DMS114 treated with DMSO at 0.1 percent for 48 hours (cell line): ENCODE data around the gene FSCN2.

Source experiments
- DNase-seq: peaks from one replicate; lab custom pipeline; 2025; ENCODE audit not compliant: unreplicated experiment; lab: John Stamatoyannopoulos, UW

Gene FSCN2

GRCh38 chr17:81511804-81512561 lies 16.2 kb upstream of the FSCN2 start:
- DNase-seq = no peak

GRCh38 chr17:81512562-81513371 lies 15.4 kb upstream of the FSCN2 start, which contains the start of gene ACTG1:
Gene ACTG1, minus strand, starts transcription at chr17:81512799. Its CDS starts 445 bp downstream, at chr17:81512354.
- peak; percentile 63 for DNase-seq

GRCh38 chr17:81513372-81513752 lies 14.8 kb upstream of the FSCN2 start:
- DNase-seq = peak; percentile 24

GRCh38 chr17:81513753-81514488 lies 14.3 kb upstream of the FSCN2 start:
- DNase-seq = no peak

- no peak for DNase-seq
These were observed 13.8 kb upstream of the FSCN2 start for GRCh38 chr17:81514489-81514738.

GRCh38 chr17:81514739-81515529 lies 13.2 kb upstream of the FSCN2 start:
- DNase-seq = peak; percentile 45

GRCh38 chr17:81515530-81516041 lies 12.6 kb upstream of the FSCN2 start:
- no peak for DNase-seq

- no peak for DNase-seq
These were observed 11.7 kb upstream of the FSCN2 start for GRCh38 chr17:81516439-81516838.

GRCh38 chr17:81517009-81517338 lies 11.2 kb upstream of the FSCN2 start:
- no peak for DNase-seq

GRCh38 chr17:81517339-81518112 lies 10.7 kb upstream of the FSCN2 start:
- DNase-seq = no peak

- DNase-seq = no peak
These were observed 9.9 kb upstream of the FSCN2 start for GRCh38 chr17:81518113-81518784.

GRCh38 chr17:81518785-81519283 lies 9.3 kb upstream of the FSCN2 start:
- DNase-seq = no peak

- DNase-seq = no peak
These were observed 8.7 kb upstream of the FSCN2 start for GRCh38 chr17:81519284-81520020.

GRCh38 chr17:81520021-81520901 lies 7.9 kb upstream of the FSCN2 start:
- no peak for DNase-seq

GRCh38 chr17:81522491-81523401 lies 5.4 kb upstream of the FSCN2 start:
- no peak for DNase-seq

GRCh38 chr17:81523402-81524038 lies 4.7 kb upstream of the FSCN2 start:
- no peak for DNase-seq
